Mucosa of descending colon (tissue), 3 donors: Measurements from ENCODE around the gene DHRS7B. TPM values are rescaled to one million over a fixed set of nuclear protein-coding genes. Genes with fewer than 3 reads are reported as not detected.

Experiments used
- ATAC-seq: fragments of 200-7000 bp; cut with Tn5 transposase; one replicate; pipeline ENCODE4 v1.9.1; 2020; ENCODE audit warnings: mild to moderate bottlenecking, moderate library complexity
- DNase-seq, 3 donors: peaks; one replicate each; pipeline ENCODE4 v3.0.0-alpha.2; 2020
- H3K36me3 ChIP-seq: fragments of 200-600 bp; one replicate; pipeline ENCODE4 v1.8.0; 2021; ENCODE audit warnings: low read depth, mild to moderate bottlenecking
- H3K4me1 ChIP-seq: fragments of 200-600 bp; one replicate; pipeline ENCODE4 v1.8.0; 2021; ENCODE audit warnings: low read depth, mild to moderate bottlenecking
- H3K4me3 ChIP-seq: fragments of 200-600 bp; one replicate; pipeline ENCODE4 v1.8.0; 2021; ENCODE audit warnings: mild to moderate bottlenecking
- H3K9me3 ChIP-seq: fragments of 200-600 bp; one replicate; pipeline ENCODE4 v1.8.0; 2021; ENCODE audit warnings: mild to moderate bottlenecking
- CTCF ChIP-seq: fragments of 200-600 bp; IDR thresholded peaks from one replicate; pipeline ENCODE4 v1.8.0; 2022; ENCODE audit warnings: antibody characterized with exemption, mild to moderate bottlenecking
- intact Hi-C, 2 donors: fragments of 100-400 bp; cut with DNase I in 1 of 2; cut with micrococcal nuclease in 1 of 2; formaldehyde crosslinking; loops; one replicate each; pipeline versions ENCODE4 v1.11.0 to v1.11.1; 2022; cut with DNase I, micrococcal nuclease
- total RNA-seq, 3 donors: library from RNA; stranded (reverse); fragmentation: NEBNext Ultra II Directional in 2 of 3; extraction: Animal tissue kit (Norgen Biotek cat#: 25700) in 2 of 3; gene quantifications; one replicate each; pipeline versions ENCODE4 v1.2.1 to v1.2.4, GENCODE V29; 2021 to 2023
- donor health status: DM: no; HTN: no; CAD: no; lungs with moderate emphysema.
- donor health status: DM: no; HTN: no; CAD: no.
- donor health status: DM: no; HTN: yes; CAD: no.

The DHRS7B gene
- total RNA-seq, 3 donors from 2014 or later, result 21.9 to 34.0 (median 30.2) TPM

DNA sequence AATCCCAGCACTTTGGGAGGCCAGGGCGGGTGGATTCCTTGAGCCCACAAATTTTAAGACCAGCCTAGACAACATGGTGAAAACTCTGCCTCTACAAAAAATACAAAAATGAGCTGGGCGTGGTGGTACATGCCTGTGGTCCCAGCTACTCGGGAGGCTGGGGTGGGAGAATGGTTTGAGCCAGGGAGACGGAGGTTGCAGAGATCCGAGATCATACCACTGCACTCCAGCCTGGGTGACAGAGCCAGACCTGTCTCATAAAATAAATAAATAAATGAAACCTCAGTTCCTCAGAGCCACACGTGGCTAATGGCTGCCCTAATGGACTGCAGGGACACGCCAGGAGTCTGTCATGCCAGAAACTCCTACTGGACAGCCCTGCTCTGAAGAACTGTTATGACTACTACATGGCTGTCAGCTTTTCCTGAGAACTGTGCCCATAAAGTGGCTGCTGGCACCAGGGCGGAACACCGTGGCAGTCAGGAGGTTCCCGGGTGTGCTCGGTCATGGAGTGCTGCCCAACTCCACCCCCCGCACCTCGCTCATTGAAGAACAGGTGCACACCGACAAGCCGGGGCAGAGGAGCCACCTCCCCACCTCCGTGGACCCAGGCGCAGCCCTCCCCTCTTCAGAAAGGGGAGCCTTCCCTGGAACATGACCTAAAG is 82.9 kb downstream of the DHRS7B start:
- Histone ChIP-seq H3K4me1 (peaks cover 41% of the 10 kb centered on the region), H3K9me3 (no peaks in the 10 kb centered on the region), H3K36me3 (no peaks in the 10 kb centered on the region), H3K4me3 (no peak overlapping the region)
- TF ChIP-seq CTCF, result no peak
- ATAC-seq (peak; percentile 52), DNase-seq (peak; percentile 82 to 86 (median 85))
- intact Hi-C loops, result loop anchor here (10.0 kb wide), 1 partner anchor 85 kb away; the partner anchor contains the start of gene DHRS7B (in 2 of the 2)

- Histone ChIP-seq H3K4me1 (peaks cover 41% of the 10 kb centered on the region), H3K9me3 (no peaks in the 10 kb centered on the region), H3K36me3 (no peaks in the 10 kb centered on the region), H3K4me3 (no peak overlapping the region)
- TF ChIP-seq CTCF, result no peak
- ATAC-seq (peak; percentile 6), DNase-seq (peak; percentile 54 to 64 (median 57))
- intact Hi-C loops, result loop anchor here (10.0 kb wide), 1 partner anchor 86 kb away; the partner anchor contains the start of gene DHRS7B (in 2 of the 2)
These were observed 83.8 kb downstream of the DHRS7B start for GRCh38 chr17:21210411-21211076.

GRCh38 chr17:21211825-21212479 is 85.2 kb downstream of the DHRS7B start:
- DNase-seq, result peak in 2 of 3 donors; percentile 47 to 60
- ATAC-seq, result peak; percentile 23
- no peaks in the 10 kb centered on the region for H3K36me3 ChIP-seq
- no peaks in the 10 kb centered on the region for H3K9me3 ChIP-seq
- TF ChIP-seq CTCF, result no peak
- intact Hi-C loops, result loop anchor here (10.0 kb wide), 1 partner anchor 87 kb away; the partner anchor contains the start of gene DHRS7B (in 2 of the 2)
- H3K4me1 ChIP-seq, result peaks cover 41% of the 10 kb centered on the region
- H3K4me3 ChIP-seq, result no peak overlapping the region

GRCh38 chr17:21212826-21213637 is 86.3 kb downstream of the DHRS7B start:
- TF ChIP-seq CTCF, result no peak
- intact Hi-C loops, result loop anchor here (10.0 kb wide), 1 partner anchor 88 kb away; the partner anchor contains the start of gene DHRS7B (in 2 of the 2)
- DNase-seq, result no peak
- Histone ChIP-seq H3K36me3 (no peaks in the 10 kb centered on the region), H3K4me1 (peaks cover 41% of the 10 kb centered on the region), H3K9me3 (no peaks in the 10 kb centered on the region), H3K4me3 (peak overlapping the region; percentile 100)
- ATAC-seq, result no peak

DNA sequence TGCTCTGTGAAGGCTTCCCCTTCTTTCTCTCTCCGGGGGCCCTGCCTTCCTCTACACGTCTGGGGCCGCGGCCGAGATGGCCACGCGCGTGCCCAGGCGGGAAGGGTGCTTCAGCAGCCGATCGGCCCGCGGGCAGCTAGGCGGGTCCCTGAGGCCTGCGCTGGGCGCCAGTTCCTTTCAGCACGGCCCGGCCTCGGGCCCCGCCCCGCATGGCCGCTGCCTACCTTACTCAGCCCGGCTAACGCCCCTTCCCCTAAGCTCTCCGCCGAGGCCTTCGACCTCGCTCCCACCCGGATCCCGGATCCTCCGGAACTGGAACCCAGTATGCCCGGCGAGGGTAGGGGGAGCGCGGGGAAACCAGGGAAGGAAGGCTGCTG is 86.9 kb downstream of the DHRS7B start:
- intact Hi-C loops, result loop anchor here (10.0 kb wide), 1 partner anchor 89 kb away; the partner anchor contains the start of gene DHRS7B (in 2 of the 2)
- ATAC-seq (peak; percentile 37), DNase-seq (peak in 2 of 3 donors; percentile 52 to 77)
- peaks cover 43% of the 10 kb centered on the region for H3K4me1 ChIP-seq
- no peaks in the 10 kb centered on the region for H3K9me3 ChIP-seq
- peak overlapping the region; percentile 100 for H3K4me3 ChIP-seq
- TF ChIP-seq CTCF, result no peak
- no peaks in the 10 kb centered on the region for H3K36me3 ChIP-seq
